GM03348 (cell line): ENCODE data around the gene DRC7.

Experiments used
- DNase-seq: peaks from one replicate; pipeline ENCODE4 v3.0.0; 2012; ENCODE audit warnings: low spot score

DRC7 gene

DNA sequence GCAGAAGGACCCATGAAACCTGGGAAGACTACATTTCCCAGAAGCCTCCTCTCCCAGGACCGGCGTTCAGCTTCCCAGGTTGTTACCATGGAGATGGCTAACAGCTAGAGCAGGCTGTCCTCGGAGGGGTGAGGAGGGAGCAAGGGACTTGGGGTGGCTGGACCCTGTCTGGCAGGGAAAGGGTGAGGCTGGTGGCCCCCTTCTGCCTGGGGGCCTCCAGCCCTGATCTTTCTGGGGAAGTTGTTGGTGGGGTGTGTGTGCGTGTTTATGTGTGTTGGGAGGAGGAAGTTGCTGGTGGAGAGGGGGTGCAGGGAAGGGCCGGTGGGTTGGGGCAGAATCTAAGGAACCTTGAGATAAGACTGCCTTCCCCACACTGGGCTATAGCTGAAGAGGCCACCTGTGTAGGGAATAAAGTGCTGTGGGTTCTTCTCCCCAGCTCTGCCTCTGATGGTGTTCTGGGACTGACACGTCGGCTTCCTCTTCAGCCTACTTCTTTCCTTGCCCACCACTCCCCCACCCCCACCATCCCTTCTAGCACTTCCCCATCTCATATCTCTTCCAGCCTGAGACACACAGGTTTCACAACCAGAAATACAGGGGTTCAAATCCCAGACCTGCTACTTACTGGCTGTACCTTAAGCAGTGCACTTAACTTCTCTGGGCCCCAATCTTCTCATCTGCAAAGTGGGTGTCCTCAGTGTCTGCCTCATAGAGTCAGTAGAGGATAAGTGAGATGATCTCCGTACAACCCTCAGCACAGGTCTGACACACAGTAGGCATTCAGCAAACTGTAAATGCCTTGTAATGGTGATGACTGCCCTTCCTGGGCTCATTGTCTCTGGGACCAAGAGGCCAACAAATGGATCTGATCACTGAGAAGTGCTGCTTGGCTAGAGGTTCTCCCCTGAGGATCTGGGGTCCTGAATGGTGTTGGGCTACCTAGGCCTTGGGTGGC lies at the start of gene DRC7:
Gene DRC7 (plus strand): TSS at position 82 of the 955 bp plus-strand sequence. CDS start 3,144 bp downstream, outside the sequence.
- DNase-seq, result no peak

DNA sequence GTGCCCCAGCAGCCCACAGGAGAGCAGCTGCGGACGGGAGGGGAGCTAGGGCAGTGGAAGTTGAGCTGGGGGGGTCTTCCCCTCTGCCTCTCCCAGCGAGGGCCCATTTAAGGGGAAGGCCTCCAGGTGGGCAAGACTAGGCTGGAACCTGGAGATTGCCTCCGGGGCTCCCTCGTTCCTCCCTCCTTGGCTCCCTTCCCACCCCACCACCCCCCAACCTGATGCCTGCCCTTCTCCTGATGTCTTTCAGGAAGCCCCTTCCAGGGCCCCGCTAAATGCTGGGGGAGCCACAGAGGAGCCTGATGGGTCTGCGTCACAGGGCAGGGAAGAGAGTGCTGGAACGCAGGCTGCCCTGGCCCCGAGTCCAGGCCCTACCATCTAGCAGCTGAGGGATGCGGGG lies 49.4 kb upstream of the DRC7 start:
- DNase-seq, result no peak

GRCh38 chr16:57645691-57646387 lies 48.8 kb upstream of the DRC7 start:
- peak; percentile 69 for DNase-seq

GRCh38 chr16:57646388-57647039 lies 48.1 kb upstream of the DRC7 start:
- no peak for DNase-seq

GRCh38 chr16:57647136-57647875 lies 47.3 kb upstream of the DRC7 start:
- no peak for DNase-seq

- DNase-seq, result no peak
These were observed 46.5 kb upstream of the DRC7 start for GRCh38 chr16:57648125-57648524.

GRCh38 chr16:57648581-57649442 lies 45.8 kb upstream of the DRC7 start:
- peak; percentile 94 for DNase-seq

DNA sequence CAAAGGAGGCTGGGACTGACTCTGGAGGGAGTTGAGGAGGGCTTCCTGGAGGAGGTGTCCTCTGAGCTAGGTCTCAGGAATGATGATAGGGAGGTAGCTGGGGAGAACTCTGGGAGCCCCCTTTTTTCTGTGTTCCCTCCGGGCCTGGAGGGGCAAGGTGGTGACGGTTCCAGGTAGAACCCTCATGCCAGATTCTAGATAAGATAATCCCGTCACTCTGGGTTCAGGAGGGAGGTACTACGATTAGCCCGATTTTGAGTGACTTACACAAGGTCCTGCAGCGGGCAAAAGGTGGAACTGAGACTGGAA lies 45.2 kb upstream of the DRC7 start:
- no peak for DNase-seq

DNA sequence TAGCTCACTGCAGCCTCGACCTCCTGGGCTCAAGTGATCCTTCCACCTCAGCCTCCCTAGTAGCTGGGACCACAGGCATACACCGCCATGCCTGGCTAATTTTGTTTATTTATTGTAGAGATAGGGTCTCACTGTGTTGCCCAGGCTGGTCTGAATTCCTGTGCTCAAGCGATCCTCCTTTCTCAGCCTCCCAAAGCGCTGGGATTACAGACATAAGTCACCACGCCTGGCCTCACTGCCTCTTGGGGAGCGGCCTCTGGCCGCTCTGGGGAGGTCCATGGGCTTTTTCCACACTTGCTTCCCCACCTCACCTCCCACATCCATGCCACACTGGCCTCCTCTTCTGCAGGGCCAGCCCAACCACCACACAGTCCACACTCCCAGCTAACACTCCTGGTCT lies 44.8 kb upstream of the DRC7 start:
- DNase-seq, result no peak

DNA sequence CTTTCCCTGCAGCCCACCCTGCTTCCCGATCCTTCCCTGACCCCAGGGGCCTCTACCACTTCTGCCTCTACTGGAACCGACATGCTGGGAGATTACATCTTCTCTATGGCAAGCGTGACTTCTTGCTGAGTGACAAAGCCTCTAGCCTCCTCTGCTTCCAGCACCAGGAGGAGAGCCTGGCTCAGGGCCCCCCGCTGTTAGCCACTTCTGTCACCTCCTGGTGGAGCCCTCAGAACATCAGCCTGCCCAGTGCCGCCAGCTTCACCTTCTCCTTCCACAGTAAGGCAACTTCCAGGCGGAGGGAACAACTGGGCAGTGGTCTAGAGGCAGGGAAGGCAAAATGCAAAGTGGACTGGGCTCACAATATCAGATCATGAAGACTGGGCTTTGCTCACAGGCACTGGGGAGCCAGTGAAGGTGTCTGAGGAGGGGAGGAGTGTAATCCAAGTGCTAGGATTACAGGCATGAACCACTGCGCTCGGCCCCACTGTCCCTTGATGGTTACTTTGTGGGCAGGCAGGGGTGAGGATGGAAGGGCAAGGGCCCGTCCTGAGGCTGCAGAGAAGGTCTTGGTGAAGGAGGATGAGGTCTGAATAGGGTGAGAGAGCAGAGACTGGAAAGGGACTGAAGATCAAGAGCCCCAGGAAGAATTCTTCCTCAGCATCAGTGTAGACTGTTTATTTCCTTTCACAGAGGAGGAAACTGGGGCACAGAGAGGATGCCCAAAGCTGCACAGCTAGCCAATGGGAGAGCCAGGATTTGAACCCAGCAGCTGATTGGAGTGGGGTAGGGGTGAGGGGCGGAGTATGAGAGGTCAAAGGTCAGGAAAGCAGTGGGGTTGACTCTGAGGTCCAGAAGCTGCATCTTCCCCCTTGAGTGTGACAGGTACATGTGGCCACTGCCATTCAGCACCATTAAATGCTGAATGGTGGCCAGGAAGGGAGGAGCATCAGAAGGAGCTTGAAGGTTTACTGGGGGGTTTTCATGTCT lies 43.0 kb upstream of the DRC7 start:
- no peak for DNase-seq

DNA sequence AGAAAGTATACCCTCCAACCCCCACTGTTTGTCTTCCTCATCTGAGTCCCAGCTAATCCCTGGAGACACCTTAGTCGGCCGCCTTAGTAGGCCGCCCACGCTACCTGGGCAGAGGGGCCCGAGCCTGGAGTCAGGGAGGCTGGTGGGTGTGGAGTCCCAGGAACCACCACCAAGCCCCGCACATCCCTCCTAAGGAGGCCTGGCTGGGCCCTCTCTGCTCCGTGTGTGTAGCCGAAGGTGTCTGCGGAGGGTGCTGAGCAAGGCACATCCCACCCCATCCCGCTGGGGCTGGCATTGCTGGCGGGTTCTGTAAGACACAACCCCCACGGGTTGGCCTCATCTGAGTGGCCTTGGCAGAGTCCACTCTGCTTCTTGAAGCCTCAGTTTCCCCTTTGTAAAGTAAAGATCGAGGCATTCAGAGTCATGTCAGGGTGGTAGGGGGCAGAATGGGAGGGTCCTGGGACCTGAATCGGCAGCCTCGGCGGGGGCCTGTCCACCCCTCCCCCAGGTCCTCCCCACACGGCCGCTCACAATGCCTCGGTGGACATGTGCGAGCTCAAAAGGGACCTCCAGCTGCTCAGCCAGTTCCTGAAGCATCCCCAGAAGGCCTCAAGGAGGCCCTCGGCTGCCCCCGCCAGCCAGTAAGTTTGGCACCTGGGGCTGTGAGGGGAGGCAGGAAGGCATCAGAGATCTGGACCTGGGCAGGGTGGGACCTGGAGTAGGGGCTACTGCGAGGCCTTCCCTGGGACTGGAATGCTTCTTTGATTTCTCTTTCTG lies 41.7 kb upstream of the DRC7 start:
- no peak for DNase-seq

DNA sequence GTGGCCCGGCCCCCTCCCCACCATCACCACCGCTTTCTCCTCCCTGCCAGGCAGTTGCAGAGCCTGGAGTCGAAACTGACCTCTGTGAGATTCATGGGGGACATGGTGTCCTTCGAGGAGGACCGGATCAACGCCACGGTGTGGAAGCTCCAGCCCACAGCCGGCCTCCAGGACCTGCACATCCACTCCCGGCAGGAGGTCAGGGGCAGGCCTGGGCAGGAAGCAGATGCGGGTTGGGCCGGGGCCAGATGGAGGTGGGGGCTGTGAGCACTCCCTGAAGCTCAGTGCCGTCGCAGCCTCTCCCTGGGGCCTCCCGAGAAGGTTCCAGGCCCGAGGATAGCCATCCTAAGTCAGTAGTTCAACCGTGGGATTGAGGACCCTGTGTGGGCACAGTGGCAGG lies 40.7 kb upstream of the DRC7 start:
- no peak for DNase-seq

- no peak for DNase-seq
These were observed 38.2 kb upstream of the DRC7 start for GRCh38 chr16:57656342-57656955.

DNA sequence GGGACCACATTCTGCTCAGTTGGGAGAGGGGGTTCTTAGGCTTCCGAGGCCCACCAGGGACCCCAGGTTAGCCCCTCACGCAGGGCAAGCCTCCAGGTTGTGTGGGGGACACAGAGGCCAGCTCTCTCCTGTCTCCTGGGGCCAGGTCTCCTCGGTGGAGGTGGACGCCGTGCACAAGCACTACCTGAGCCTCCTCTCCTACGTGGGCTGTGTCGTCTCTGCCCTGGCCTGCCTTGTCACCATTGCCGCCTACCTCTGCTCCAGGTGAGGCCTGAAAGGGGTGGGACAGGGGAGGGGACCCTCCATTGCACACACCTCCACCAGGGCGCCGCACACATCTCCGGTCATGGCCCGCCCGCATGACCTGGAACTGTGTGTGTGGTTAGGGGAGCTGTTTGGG lies 37.4 kb upstream of the DRC7 start:
- no peak for DNase-seq

GRCh38 chr16:57658130-57658877 lies 36.3 kb upstream of the DRC7 start:
- no peak for DNase-seq

DNA sequence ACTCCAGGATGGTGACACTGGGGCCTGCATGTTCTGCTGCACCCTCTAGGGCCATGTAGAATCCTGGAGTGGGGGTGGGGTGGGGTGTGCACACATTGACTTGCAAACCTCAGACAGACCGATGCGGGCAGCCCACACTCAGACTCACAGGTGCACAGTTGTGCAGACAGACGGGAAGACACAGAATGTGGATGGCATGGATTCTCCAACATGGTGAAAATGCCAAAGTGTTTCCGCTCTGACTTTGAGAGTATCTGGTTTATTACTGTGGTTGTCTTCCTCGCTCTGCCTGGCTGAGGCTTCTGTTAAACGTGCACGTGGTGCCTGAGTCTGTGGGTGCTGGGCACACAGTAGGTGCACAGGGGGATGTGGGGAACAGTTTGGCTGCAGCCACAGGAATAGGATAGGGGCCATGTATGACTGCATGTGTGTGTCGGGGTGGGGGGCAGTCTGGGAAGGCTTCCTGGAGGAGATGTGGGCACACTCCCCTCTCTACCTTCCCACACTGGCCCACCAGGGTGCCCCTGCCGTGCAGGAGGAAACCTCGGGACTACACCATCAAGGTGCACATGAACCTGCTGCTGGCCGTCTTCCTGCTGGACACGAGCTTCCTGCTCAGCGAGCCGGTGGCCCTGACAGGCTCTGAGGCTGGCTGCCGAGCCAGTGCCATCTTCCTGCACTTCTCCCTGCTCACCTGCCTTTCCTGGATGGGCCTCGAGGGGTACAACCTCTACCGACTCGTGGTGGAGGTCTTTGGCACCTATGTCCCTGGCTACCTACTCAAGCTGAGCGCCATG lies 35.5 kb upstream of the DRC7 start:
- DNase-seq, result no peak
